T-helper 1 cell treated with Interleukin-12 subunit alpha and Interleukin-12 subunit beta and Interleukin-4 antibody, amounts not matched to agents 30 ng/mL and 1 ng/mL, for 36 hours (primary cell): Measurements from ENCODE around the gene OBSCN. TPM values are rescaled to one million over a fixed set of nuclear protein-coding genes. Genes with fewer than 3 reads are reported as not detected.

Experiments used
- intact Hi-C: fragments of 100-400 bp; cut with micrococcal nuclease; formaldehyde crosslinking; loops from one replicate; pipeline ENCODE4 v1.15.1; 2024
- total RNA-seq: library from RNA; stranded (reverse); gene quantifications from 2 replicates; pipeline ENCODE4 v1.2.3, GENCODE V29; 2022

Gene OBSCN
- total RNA-seq, 1 donor from 2014 or later, result 15.4 TPM

DNA sequence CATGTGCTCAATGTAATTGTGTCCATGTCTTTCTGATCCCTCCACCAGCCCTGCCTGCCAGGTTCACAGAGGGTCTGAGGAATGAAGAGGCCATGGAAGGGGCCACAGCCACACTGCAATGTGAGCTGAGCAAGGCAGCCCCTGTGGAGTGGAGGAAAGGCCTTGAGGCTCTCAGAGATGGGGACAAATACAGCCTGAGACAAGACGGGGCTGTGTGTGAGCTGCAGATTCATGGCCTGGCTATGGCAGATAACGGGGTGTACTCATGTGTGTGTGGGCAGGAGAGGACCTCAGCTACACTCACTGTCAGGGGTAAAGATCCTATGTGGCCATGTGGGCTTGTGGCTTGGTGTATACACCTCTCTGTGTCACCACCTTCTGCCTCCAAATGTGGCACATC lies 91.4 kb downstream of the OBSCN start:
- intact Hi-C loops, result no loop called here

DNA sequence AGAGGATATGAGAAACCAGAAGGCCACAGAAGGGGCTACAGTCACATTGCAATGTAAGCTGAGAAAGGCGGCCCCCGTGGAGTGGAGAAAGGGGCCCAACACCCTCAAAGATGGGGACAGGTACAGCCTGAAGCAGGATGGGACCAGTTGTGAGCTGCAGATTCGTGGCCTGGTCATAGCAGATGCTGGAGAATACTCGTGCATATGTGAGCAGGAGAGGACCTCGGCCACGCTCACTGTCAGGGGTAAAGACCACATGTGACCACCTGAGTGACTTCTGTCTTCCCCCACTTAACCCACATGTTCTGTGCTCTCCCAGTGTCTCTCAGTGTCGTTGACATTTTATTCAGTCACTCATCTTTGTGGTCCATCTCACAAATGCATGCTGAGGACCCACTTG lies 92.1 kb downstream of the OBSCN start:
- intact Hi-C loops, result no loop called here

DNA sequence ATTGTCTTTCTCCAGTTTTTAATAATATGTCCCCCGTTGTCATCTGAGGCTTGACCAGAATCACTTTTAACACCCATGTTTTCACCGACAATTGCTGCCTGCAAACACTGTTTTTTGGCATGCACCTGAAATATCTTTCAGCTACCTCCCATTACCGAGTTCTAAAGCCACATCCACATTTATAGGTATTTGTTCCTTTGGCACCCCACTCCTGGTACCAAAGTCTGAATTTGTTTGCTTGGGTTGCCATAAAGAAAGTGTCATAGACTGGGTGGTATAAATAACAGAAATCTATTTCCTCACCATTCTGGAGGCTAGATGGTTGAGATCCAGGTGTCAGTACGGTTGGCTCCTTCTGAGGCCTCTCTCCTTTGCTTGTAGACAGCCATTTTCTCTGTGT lies 94.2 kb downstream of the OBSCN start:
- intact Hi-C loops, result no loop called here

DNA sequence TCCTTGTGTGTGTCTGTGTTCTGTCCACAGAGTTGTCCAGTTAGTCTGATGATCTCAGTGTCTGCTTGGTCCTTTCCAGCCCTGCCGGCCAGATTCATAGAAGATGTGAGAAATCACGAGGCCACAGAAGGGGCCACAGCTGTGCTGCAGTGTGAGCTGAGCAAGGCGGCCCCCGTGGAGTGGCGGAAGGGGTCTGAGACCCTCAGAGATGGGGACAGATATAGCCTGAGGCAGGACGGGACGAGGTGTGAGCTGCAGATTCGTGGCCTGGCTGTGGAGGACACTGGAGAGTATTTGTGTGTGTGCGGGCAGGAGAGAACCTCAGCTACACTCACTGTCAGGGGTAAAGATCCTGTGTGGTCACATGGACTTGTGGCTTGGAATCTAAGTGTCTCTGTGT lies 95.8 kb downstream of the OBSCN start:
- intact Hi-C loops, result no loop called here

DNA sequence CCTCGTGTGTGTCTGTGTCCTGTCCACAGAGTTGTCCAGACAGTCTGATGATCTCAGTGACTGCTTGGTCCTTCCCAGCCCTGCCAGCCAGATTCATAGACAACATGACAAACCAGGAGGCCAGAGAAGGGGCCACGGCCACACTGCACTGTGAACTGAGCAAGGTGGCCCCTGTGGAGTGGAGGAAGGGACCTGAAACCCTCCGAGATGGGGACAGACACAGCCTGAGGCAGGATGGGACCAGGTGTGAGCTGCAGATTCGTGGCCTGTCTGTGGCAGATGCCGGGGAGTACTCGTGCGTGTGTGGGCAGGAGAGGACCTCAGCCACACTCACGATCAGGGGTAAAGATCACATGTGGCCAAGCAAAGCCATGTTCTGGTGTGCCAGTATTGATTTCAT lies 96.4 kb downstream of the OBSCN start:
- intact Hi-C loops, result no loop called here

DNA sequence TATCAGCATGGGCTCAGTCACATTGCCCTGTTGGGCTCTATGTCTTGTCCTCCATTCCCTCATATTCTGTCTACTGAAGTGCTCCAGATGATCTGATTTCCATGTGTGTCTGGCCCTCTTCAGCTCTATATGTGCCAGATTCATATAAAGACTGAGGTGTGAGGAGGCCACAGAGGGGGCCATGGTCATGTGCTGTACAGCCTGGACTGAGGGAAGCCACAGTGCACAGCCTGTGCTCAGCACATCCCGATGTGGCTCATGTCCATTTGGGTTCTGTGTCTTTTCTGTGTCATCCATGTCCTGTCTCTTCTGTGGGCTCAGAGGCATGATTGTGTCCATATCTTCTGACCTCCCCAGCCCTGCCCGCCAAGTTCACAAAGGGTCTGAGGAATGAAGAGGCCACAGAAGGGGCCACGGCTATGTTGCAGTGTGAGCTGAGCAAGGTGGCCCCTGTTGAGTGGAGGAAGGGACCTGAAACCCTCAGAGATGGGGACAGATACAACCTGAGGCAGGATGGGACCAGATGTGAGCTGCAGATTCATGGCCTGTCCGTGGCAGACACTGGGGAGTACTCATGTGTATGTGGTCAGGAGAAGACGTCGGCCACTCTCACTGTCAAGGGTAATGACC lies 97.0 kb downstream of the OBSCN start:
- intact Hi-C loops, result no loop called here

DNA sequence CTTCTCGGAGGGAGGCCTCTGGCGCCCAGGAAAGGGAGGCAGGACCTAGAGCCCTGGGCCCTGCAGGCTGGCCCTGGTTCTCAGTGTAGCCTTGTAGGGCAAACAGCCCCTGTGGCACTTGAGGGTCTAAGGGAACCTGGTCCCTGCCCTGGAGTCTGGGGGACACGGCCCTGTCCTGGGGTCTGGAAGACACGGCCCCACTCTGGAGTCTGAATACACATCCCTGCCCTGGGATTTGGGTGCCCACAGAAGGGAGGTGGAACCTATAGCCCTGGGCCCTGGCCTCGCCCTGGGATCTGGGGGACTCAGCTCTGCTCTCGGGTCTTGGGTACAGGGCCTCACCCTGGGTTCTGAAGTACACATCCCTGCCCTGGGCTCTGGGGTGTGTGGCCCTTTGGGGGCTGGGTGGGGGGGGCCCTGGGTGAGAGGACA lies 97.9 kb downstream of the OBSCN start:
- intact Hi-C loops, result no loop called here

GRCh38 chr1:228306275-228307217 lies 98.7 kb downstream of the OBSCN start:
- intact Hi-C loops, result no loop called here

GRCh38 chr1:228307218-228308023 lies 99.6 kb downstream of the OBSCN start:
- intact Hi-C loops, result no loop called here

DNA sequence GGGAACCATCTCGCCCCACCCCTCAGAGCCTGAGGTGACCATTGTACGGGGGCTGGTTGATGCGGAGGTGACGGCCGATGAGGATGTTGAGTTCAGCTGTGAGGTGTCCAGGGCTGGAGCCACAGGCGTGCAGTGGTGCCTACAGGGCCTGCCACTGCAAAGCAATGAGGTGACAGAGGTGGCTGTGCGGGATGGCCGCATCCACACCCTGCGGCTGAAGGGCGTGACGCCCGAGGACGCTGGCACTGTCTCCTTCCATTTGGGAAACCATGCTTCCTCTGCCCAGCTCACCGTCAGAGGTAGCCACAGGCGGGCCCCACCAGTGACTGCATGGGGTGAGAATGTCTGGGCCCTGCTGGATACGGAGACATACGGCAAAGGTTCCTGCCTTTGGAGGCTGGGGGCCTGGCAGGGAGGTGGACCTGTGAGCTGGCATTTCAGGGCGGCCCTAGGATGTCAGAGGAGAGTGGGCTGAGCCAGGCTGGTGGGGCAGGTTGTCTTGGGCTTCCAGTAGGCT lies 100.3 kb downstream of the OBSCN start:
- intact Hi-C loops, result no loop called here

DNA sequence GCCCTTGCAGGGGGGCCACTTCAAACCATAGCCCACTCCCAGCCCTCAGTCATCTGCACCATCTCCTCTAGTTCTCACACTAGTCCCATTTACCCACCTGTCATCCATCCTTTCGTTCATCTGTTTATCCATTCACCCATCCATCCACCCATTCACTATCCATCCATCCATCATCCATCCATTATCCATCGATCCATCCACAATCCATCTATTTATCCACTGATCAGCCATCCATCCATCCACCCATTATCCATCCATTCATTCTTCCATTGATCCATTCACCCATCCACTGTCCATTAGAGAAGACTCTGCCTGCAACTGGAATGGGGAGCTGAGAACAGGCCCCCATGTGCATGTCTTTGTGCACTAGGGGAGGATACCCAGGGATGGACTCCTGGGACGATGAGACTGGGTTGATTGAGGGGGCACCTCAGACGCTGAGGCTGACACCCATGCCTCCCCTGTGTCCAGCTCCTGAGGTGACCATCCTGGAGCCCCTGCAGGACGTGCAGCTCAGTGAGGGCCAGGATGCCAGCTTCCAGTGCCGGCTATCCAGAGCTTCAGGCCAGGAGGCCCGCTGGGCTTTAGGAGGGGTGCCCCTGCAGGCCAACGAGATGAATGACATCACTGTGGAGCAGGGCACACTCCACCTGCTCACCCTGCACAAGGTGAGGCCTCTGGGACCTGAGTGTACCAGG lies 100.9 kb downstream of the OBSCN start:
- intact Hi-C loops, result no loop called here

DNA sequence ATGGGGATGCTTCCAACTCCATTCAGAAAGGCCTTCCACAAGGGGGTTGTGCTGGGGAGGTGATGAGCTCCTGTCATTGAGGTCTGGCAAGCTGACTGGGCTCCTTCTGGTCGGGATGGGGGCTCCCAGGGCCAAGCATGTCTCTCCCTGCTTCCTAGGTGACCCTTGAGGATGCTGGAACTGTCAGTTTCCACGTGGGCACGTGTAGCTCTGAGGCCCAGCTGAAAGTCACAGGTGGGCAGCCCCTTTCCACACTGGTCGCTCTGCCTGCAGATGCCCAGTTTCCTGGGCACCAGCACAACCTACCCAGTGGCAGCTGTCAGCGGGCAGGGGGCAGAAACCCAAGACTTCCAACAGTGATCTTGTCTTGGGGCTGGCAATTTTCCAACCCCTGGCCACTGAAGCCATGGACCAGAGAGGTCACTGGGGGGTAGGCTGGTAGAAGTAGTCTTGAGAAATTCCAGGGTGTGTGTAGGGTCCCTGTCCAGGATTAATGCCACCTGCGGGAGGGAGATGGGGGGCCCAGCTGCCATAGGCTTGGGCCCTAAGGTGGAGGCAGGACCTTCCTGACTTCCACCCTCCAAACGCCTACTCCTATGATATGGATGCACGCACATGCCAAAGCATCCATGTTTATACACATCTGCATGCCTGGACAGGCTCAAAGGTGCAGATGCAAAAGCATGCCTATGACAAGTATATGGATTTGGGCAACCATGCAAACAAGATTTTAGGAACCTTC lies 101.7 kb downstream of the OBSCN start:
- intact Hi-C loops, result no loop called here

- intact Hi-C loops, result no loop called here
Measured at GRCh38 chr1:228310162-228310792, 102.4 kb downstream of the OBSCN start.

DNA sequence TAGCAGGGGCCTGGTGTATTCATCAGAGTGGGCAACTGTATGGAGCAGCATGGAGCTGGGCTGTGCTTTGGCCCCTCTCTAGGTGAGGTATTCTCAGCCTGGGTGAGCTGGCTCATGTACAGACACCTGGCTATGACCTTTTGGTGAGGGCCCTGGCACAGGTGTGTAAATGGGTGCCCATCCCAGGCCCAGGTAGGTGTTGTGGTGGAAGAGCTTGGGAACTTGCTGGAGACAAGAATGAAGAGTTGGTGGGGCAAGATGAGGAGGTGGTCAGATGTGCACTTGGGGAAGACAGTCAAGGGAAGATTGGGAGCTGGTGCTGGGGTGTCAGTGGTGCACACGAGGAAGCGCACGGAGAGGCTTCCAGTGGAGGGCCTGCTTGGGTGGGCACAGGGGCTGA lies 103.2 kb downstream of the OBSCN start:
- intact Hi-C loops, result no loop called here

DNA sequence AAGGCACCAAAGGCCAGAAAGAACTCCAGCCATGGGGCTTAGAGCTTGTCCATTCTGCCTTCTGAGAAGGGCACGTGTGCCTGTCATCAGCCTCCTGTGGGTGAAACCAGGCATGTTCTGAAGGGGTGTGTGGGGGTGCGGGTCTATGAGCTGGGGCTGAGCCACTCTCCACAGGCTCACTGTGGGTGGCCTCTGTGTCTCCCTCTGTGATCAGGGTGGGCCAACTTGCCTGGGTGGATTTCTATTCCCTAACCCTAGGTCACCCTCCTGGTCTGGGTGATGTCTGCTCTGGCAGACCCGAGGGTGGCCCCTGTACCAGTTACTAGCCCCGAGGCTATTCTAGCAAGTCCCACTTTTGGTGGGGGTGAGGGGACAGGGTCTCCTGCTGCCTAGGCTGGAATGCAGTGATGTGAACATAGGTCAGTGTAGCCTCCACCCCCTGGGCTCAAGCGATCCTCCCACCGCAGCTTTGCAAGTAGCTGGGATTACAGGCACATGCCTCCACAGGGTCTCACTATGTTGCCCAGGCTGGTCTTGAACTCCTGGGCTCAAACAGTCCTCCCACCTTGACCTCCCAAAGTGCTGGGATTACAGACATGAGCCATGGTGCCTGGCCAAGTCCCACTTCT lies 104.4 kb downstream of the OBSCN start:
- intact Hi-C loops, result no loop called here

GRCh38 chr1:228313536-228314277 lies 105.9 kb downstream of the OBSCN start:
- intact Hi-C loops, result no loop called here

DNA sequence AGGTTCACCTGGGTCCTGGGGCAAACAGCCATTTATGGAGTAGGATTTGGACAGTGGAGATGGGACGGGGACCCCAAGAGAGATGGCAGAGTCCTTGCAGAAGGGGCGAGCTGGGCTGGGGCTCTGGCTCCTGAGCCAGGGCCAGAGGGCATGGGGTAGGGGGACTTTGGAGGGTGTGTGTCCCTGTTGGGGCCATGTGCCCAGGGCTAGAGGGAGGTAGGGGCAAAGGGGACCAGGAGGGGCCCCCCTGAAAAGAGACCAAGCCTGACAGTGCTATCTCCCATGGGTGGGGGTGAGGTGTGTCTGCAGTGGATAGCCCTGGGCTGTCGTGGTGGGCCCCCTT lies 106.4 kb downstream of the OBSCN start:
- intact Hi-C loops, result no loop called here

- intact Hi-C loops, result no loop called here
Measured at GRCh38 chr1:228314658-228315483, 107.0 kb downstream of the OBSCN start.
